Activated CD8-positive, alpha-beta T cell treated with anti-CD3 and anti-CD28 coated beads for 36 hours (primary cell): ENCODE measurements around the gene ABR. TPM values are rescaled to one million over a fixed set of nuclear protein-coding genes. Genes with fewer than 3 reads are reported as not detected.

Experiments
- ATAC-seq: fragments of 200-7000 bp; cut with Tn5 transposase; one replicate; pipeline ENCODE4 v1.10.0; 2021; ENCODE audit warnings: mild to moderate bottlenecking, moderate library complexity
- CTCF ChIA-PET: fragments of 350-600 bp; sonication (Branson Sonifier 250); formaldehyde crosslinking; loops from one replicate; lab custom pipeline; 2021; ENCODE audit warnings: antibody characterized with exemption; lab: Charles Lee
- POLR2A ChIA-PET: fragments of 350-600 bp; sonication (Branson Sonifier 250); formaldehyde crosslinking; loops from one replicate; lab custom pipeline; 2021; ENCODE audit warnings: antibody characterized with exemption; lab: Charles Lee
- DNase-seq: peaks from one replicate; pipeline ENCODE4 v3.0.0-alpha.2; 2020
- H3K27ac Mint-ChIP-seq: one replicate; pipeline ENCODE4 v1.8.0; 2021; ENCODE audit warnings: mild to moderate bottlenecking, mixed read lengths
- H3K27me3 Mint-ChIP-seq: one replicate; pipeline ENCODE4 v1.8.0; 2021; ENCODE audit warnings: mixed read lengths
- H3K36me3 Mint-ChIP-seq: one replicate; pipeline ENCODE4 v1.8.0; 2021; ENCODE audit warnings: low read depth, mixed read lengths
- H3K4me1 Mint-ChIP-seq: one replicate; pipeline ENCODE4 v1.8.0; 2021; ENCODE audit warnings: low read depth, mixed read lengths
- H3K4me3 Mint-ChIP-seq: one replicate; pipeline ENCODE4 v1.8.0; 2021; ENCODE audit warnings: mild to moderate bottlenecking, moderate library complexity, mixed read lengths
- H3K9me3 Mint-ChIP-seq: one replicate; pipeline ENCODE4 v1.8.0; 2021; ENCODE audit warnings: mixed read lengths
- CTCF ChIP-seq: fragments of 200-600 bp; IDR thresholded peaks from one replicate; pipeline ENCODE4 v1.8.0; 2022; ENCODE audit warnings: antibody characterized with exemption, mild to moderate bottlenecking
- intact Hi-C: fragments of 100-400 bp; cut with micrococcal nuclease; formaldehyde crosslinking; loops from one replicate; pipeline ENCODE4 v1.10.0; 2022
- total RNA-seq, 2 experiments: library from RNA; stranded (reverse); gene quantifications; one replicate each; pipeline ENCODE4 v1.2.3, GENCODE V29; 2021

The ABR gene
- total RNA-seq, 2 experiments from 2014 or later = 44.4 to 46.6 TPM

GRCh38 chr17:1221209-1221608 is 41.4 kb upstream of the ABR start:
- Mint-ChIP-seq H3K4me1 (no peaks in the 10 kb centered on the region), H3K27me3 (peaks cover under 1% of the 10 kb centered on the region), H3K27ac (no peak overlapping the region), H3K9me3 (no peaks in the 10 kb centered on the region), H3K36me3 (no peaks in the 10 kb centered on the region), H3K4me3 (no peak overlapping the region)
- ATAC-seq = no peak
- CTCF ChIA-PET = interaction anchor here (0.8 kb wide), 1 partner anchor 34 kb away, joined by 3 read pairs; no protein-coding TSS in a partner anchor
- POLR2A ChIA-PET = interaction anchor here (0.7 kb wide), 1 partner anchor 43 kb away, joined by 3 read pairs; no protein-coding TSS in a partner anchor
- no peak for DNase-seq
- intact Hi-C loops = no loop called here
- no peak for TF ChIP-seq CTCF

DNA sequence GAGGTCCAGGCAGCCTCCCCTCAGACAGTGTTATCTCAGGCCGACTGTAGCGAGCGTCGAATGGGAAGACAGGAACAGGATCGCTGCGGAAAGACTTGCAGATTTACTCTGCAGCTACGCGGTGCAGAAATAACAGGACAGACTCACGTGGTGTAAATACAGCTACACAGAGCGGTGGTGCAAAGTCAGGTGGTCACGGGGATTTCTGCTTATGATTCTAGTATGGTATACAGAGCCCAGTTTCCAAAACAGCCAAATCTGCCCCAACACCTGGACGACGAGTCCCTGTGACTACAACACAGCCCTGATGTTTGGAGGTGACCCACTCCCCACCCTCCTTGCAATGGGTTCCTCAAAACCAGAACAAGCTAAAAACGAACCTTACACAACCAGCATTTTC is 40.6 kb upstream of the ABR start:
- Mint-ChIP-seq H3K36me3 (no peaks in the 10 kb centered on the region), H3K27ac (no peak overlapping the region), H3K9me3 (no peaks in the 10 kb centered on the region), H3K4me1 (no peaks in the 10 kb centered on the region), H3K4me3 (no peak overlapping the region), H3K27me3 (no peaks in the 10 kb centered on the region)
- ChIA-PET CTCF (interaction anchor here (0.8 to 1.0 kb wide), 2 partner anchors 33 to 98 kb away, joined by 3 read pairs; no protein-coding TSS in a partner anchor), POLR2A (no interaction called here)
- DNase-seq (no peak), ATAC-seq (no peak)
- no peak for TF ChIP-seq CTCF
- intact Hi-C loops = no loop called here

- H3K4me3 Mint-ChIP-seq = no peak overlapping the region
- DNase-seq (no peak), ATAC-seq (no peak)
- H3K27ac Mint-ChIP-seq = no peak overlapping the region
- ChIA-PET CTCF (interaction anchor here (0.8 to 1.6 kb wide), 2 partner anchors 30 to 160 kb away, joined by 3 to 4 read pairs; no protein-coding TSS in a partner anchor), POLR2A (interaction anchor here (0.7 kb wide), 1 partner anchor 11 kb away, joined by 3 read pairs; no protein-coding TSS in a partner anchor)
- intact Hi-C loops = no loop called here
- no peaks in the 10 kb centered on the region for H3K27me3 Mint-ChIP-seq
- H3K9me3 Mint-ChIP-seq = no peaks in the 10 kb centered on the region
- no peaks in the 10 kb centered on the region for H3K4me1 Mint-ChIP-seq
- TF ChIP-seq CTCF = no peak
- no peaks in the 10 kb centered on the region for H3K36me3 Mint-ChIP-seq
These were observed 37.3 kb upstream of the ABR start for GRCh38 chr17:1217089-1217385.

GRCh38 chr17:1216217-1217088 is 36.7 kb upstream of the ABR start:
- DNase-seq (no peak), ATAC-seq (no peak)
- H3K27me3 Mint-ChIP-seq = no peaks in the 10 kb centered on the region
- no peaks in the 10 kb centered on the region for H3K4me1 Mint-ChIP-seq
- CTCF ChIA-PET = interaction anchor here (0.7 to 0.8 kb wide), 2 partner anchors 29 to 160 kb away, joined by 3 to 4 read pairs; no protein-coding TSS in a partner anchor
- H3K4me3 Mint-ChIP-seq = no peak overlapping the region
- H3K36me3 Mint-ChIP-seq = no peaks in the 10 kb centered on the region
- H3K9me3 Mint-ChIP-seq = no peaks in the 10 kb centered on the region
- intact Hi-C loops = no loop called here
- POLR2A ChIA-PET = interaction anchor here (0.7 kb wide), 1 partner anchor 10 kb away, joined by 3 read pairs; no protein-coding TSS in a partner anchor
- TF ChIP-seq CTCF = no peak
- H3K27ac Mint-ChIP-seq = no peak overlapping the region

DNA sequence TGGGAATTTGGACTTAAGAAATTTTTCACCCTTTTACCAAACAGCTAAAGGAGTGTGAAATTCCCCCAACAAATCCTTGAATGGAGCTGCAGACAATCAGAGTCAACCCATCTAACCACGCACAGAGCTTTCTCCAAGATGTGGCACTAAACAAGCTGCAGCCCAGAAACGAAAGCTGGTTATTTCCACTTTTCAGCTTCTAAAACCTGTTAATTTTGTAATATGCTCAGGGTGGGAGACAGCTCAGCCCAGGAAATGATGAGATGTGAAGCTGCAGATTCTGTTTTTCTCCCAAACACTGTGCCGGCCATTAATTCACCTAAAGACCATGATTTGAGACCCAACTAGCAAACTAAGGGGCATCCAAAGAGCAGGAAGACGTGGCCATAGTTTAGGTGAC is 33.2 kb upstream of the ABR start:
- H3K27ac Mint-ChIP-seq = no peak overlapping the region

More for the DNA sequence above, 33.2 kb upstream of the ABR start:
- no peak for TF ChIP-seq CTCF
- DNase-seq (no peak), ATAC-seq (no peak)
- ChIA-PET CTCF (interaction anchor here (0.9 kb wide), 1 partner anchor 25 kb away, joined by 5 read pairs; no protein-coding TSS in a partner anchor), POLR2A (interaction anchor here (0.6 kb wide), 1 partner anchor 431 kb away, joined by 4 read pairs; no protein-coding TSS in a partner anchor)
- Mint-ChIP-seq H3K36me3 (no peaks in the 10 kb centered on the region), H3K27me3 (no peaks in the 10 kb centered on the region), H3K4me1 (no peaks in the 10 kb centered on the region), H3K4me3 (no peak overlapping the region), H3K9me3 (no peaks in the 10 kb centered on the region)
- intact Hi-C loops = no loop called here
